ENCODE measurements around the gene UFD1. TPM values are rescaled to one million over a fixed set of nuclear protein-coding genes. Genes with fewer than 3 reads are reported as not detected.

The UFD1 gene
- total and polyA plus RNA-seq, 9 of the 15 experiments (the other 6 are each of a cell fraction or from before 2014, with no cell fraction given), result 238 to 645 (median 363) TPM

GRCh38 chr22:19515654-19516377 is 36.8 kb upstream of the UFD1 start (continued):
- TF ChIP-seq CHD7 (IDR thresholded peaks at IDR 0.05; ENCODE audit: low read depth, low read length) (peak; percentile 28), CBFA2T2 (conservative IDR thresholded peaks at IDR 0.05) (no peak), TCF7 (IDR thresholded peaks at IDR 0.05; ENCODE audit: borderline replicate concordance) (0 out of 2 replicates have a peak, but pooled peaks have one; percentile 28), RBBP5 (IDR thresholded peaks at IDR 0.05; ENCODE audit: borderline replicate concordance, insufficient read depth, low read length, poor library complexity, severe bottlenecking) (peak; percentile 11), CHD4 (IDR thresholded peaks at IDR 0.05; ENCODE audit: insufficient read depth, insufficient replicate concordance, low read depth, low read length, poor library complexity, severe bottlenecking) (peak; percentile 84), TAF15 (IDR thresholded peaks at IDR 0.05; ENCODE audit: low read depth, low read length) (peak; percentile 83; the same call in 1 of the 2 replicates), POLR2B (IDR thresholded peaks at IDR 0.05; ENCODE audit: low read depth, partially characterized antibody) (peak; percentile 52), RBFOX2 (IDR thresholded peaks at IDR 0.05; ENCODE audit: low read depth, low read length) (peak; percentile 33; the same call in 1 of the 2 replicates), MED1 (CRISPR knock-in tag; IDR thresholded peaks at IDR 0.05; ENCODE audit: borderline replicate concordance) (0 out of 2 replicates have a peak, but pooled peaks have one; percentile 85), MCM3 (IDR thresholded peaks at IDR 0.05) (no peak), HDAC1 (IDR thresholded peaks at IDR 0.05) (0 out of 4 replicates have a peak, but pooled peaks of 1 of the 2 experiments have one; percentile 41), ELF1 (tag; IDR thresholded peaks at IDR 0.05) (no peak), ZNF589 (CRISPR knock-in tag; IDR thresholded peaks at IDR 0.05; ENCODE audit: low read depth) (no peak), PTBP1 (IDR thresholded peaks at IDR 0.05; ENCODE audit: low read depth, low read length) (0 out of 2 replicates have a peak, but pooled peaks have one; percentile 72), BRCA1 (IDR thresholded peaks at IDR 0.05) (no peak), BRCA1 (CRISPR knock-in tag; IDR thresholded peaks at IDR 0.05) (peak; percentile 81; the same call in 1 of the 2 replicates), ZNF699 (CRISPR knock-in tag; IDR thresholded peaks at IDR 0.05; ENCODE audit: insufficient replicate concordance) (peak; percentile 8), BCOR (IDR thresholded peaks at IDR 0.05) (peak; percentile 96)
